Measurements from ENCODE around the gene MCRIP1. TPM values are rescaled to one million over a fixed set of nuclear protein-coding genes. Genes with fewer than 3 reads are reported as not detected.

MCRIP1 gene
- total and polyA plus RNA-seq, 2 of the 8 experiments (the other 6 are each of a cell fraction or from before 2014, with no cell fraction given) = 103 to 151 TPM

DNA sequence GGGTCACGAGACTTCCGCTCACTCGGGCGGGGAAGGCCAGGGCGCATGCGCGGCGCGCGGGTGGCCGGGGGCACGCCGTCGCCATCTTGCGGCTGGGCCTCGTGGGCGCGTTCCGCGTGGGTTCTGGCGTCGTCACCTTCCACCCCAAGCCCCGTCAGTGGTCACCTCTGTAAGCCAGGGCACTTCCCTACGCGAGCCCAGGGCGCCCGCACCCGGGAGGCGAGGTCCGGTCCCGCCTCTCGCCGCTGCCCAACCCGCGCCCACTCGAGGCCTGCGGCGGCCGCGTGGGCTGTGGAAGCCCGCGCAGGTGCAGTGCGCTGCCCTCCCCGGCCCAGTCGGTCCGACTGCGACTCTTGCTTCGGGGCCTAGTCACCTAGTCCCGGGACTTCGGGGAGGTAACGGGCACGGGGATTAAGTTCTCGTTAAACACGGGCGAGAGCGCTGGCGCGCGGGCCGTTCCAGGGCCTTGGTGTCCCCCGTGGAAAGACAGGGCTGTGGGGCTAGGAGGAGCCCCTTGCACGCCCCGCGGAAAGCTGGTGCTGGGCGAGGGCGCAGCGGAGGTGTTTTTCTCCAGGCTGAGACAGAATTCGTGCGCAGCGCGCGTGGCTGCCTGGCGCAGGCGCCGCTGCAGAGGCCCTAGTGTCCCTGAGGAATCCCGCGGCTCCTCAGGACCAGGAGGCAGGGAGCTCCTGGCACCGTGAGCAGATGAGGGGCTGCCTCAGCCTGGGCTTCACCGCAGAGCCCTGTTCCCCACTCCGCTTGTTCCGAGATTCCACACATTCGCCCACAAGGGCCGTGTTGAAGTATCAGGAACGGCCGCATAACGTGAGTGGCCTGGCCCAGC is 38.5 kb upstream of the MCRIP1 start:
- no peak overlapping the region for H2BK120ac ChIP-seq (replicated peaks; ENCODE audit: low read depth, low read length)
- CTCF ChIA-PET (ENCODE audit: partially characterized antibody) = interaction anchor here (0.8 to 2.9 kb wide), 9 partner anchors 14 to 170 kb away, joined by 3 to 24 read pairs (median 3); partner anchors contain the start of gene SIRT7
- H3K4me2 ChIP-seq (ENCODE audit: insufficient read depth in 1 of 2, low read depth in 2 of 2, low read length in 2 of 2) = peak overlapping the region; percentile 74
- peak overlapping the region; percentile 82; the same call in 1 of the 2 replicates for H3K27ac ChIP-seq (ENCODE audit: low read depth, low read length)
- WGBS, 2 experiments (ENCODE audit: extremely low coverage in 1 of 2, insufficient coverage in 1 of 2, insufficient read length in 1 of 2, insufficient replicate concordance in 2 of 2, low coverage in 1 of 2, low lambda C conversion rate in 2 of 2, missing lambda C conversion rate in 1 of 2) = 7% methylated on average over 76 of the region's 86 CpGs; no CpG with 5 or more reads in 1 of the 2 experiments
- H3K9me3 ChIP-seq (ENCODE audit: insufficient read depth in 2 of 2, low read depth in 1 of 2, low read length in 1 of 2) = no peaks in the 10 kb centered on the region
- no peak overlapping the region for H2AFZ ChIP-seq (ENCODE audit: low read length)
- H2AK5ac ChIP-seq (ENCODE audit: low read depth, low read length) = 0 out of 2 replicates have a peak overlapping the region, but pooled peaks have one; percentile 43
- peak overlapping the region; percentile 88 for H3K18ac ChIP-seq (ENCODE audit: extremely low read depth, low read length)
- H3K23ac ChIP-seq (ENCODE audit: insufficient read length) = no peak overlapping the region
- no peak overlapping the region for H2BK15ac ChIP-seq (ENCODE audit: low read length)
- 0 out of 2 replicates have a peak overlapping the region, but pooled peaks have one; percentile 31 for H2BK12ac ChIP-seq (ENCODE audit: low read depth, low read length)
- peak overlapping the region; percentile 63 to 88 (median 71) for H3K4me3 ChIP-seq (ENCODE audit: extremely low read depth in 1 of 4, insufficient read depth in 2 of 4, low read depth in 3 of 4, low read length in 4 of 4)
- peaks cover 0 to 6% (median 3%) of the 10 kb centered on the region in 4 experiments; a peak in 2 of 8 replicates for H3K36me3 ChIP-seq (ENCODE audit: control insufficient read depth in 2 of 4, insufficient read depth in 4 of 4, low read length in 3 of 4)
- peak overlapping the region; percentile 28 to 86 (median 82) for H3K9ac ChIP-seq (replicated peaks in 1 of 4; ENCODE audit: extremely low read depth in 1 of 4, low read depth in 3 of 4, low read length in 3 of 4)
- POLR2A ChIA-PET (ENCODE audit: partially characterized antibody) = interaction anchor here (0.6 to 10.5 kb wide), 16 partner anchors 8 to 154 kb away, joined by 3 to 151 read pairs (median 4); partner anchors contain the start of genes ALYREF, ANAPC11, CENPX and LRRC45
- H4K5ac ChIP-seq (ENCODE audit: insufficient read length, low read depth, low read length) = peak overlapping the region; percentile 63
- peak overlapping the region; percentile 98 for H4K91ac ChIP-seq (replicated peaks; ENCODE audit: insufficient read length, low read length)
- H3K4ac ChIP-seq (replicated peaks; ENCODE audit: insufficient read length, low read depth, low read length) = peak overlapping the region; percentile 92
- no peak overlapping the region for H2BK20ac ChIP-seq (ENCODE audit: low read length)
- H3K23me2 ChIP-seq (ENCODE audit: low read depth, low read length) = peaks cover 12% of the 10 kb centered on the region; the same call in 1 of the 2 replicates
- H3K79me2 ChIP-seq (ENCODE audit: control insufficient read depth in 1 of 2, insufficient read depth in 2 of 2, low read length in 2 of 2) = peaks cover 3 to 4% of the 10 kb centered on the region in 2 experiments; a peak in 2 of 4 replicates
- peaks cover 0 to 31% (median 21%) of the 10 kb centered on the region in 4 experiments; a peak in 6 of 7 replicates for H3K4me1 ChIP-seq (replicated peaks in 1 of 4; ENCODE audit: control insufficient read depth in 3 of 4, insufficient read depth in 4 of 4, low read length in 3 of 4)
- H3K56ac ChIP-seq (replicated peaks; ENCODE audit: insufficient read length, low read depth, low read length) = peak overlapping the region; percentile 77
- peak overlapping the region; percentile 82; the same call in 1 of the 2 replicates for H2BK5ac ChIP-seq (ENCODE audit: low read depth, low read length)
- no peaks in the 10 kb centered on the region for H3K27me3 ChIP-seq (replicated peaks in 1 of 4; ENCODE audit: control insufficient read depth in 3 of 4, extremely low read depth in 1 of 4, insufficient read depth in 3 of 4, low read length in 3 of 4)
- FAIRE-seq = no peak
- no peak overlapping the region for H3K14ac ChIP-seq (ENCODE audit: insufficient read length)
- peak in 1 of 2 experiments; percentile 93 for DNase-seq (ENCODE audit: low read depth in 1 of 2, low spot score in 2 of 2)
- H3K79me1 ChIP-seq (ENCODE audit: low read depth, low read length) = peaks cover 2% of the 10 kb centered on the region; the same call in 1 of the 2 replicates
- peak overlapping the region; percentile 96 for H4K8ac ChIP-seq (ENCODE audit: extremely low read depth, insufficient read depth, low read length)
- H4K20me1 ChIP-seq (replicated peaks in 1 of 2; ENCODE audit: control insufficient read depth in 1 of 2, insufficient read depth in 2 of 2, low read length in 2 of 2) = peaks cover 4 to 21% of the 10 kb centered on the region in 2 experiments
- TF ChIP-seq TEAD4 (IDR thresholded peaks at IDR 0.05; ENCODE audit: low read depth, low read length) (no peak), NANOG (IDR thresholded peaks at IDR 0.05; ENCODE audit: insufficient read depth, low read depth, low read length, poor library complexity, severe bottlenecking) (no peak), SRF (IDR thresholded peaks at IDR 0.05; ENCODE audit: low read depth, low read length) (no peak), JUND (IDR thresholded peaks at IDR 0.05; ENCODE audit: low read length) (no peak), CHD1 (IDR thresholded peaks at IDR 0.05; ENCODE audit: low read depth, low read length) (no peak), CBX8 (IDR thresholded peaks at IDR 0.05; ENCODE audit: borderline replicate concordance, low read depth, low read length) (no peak), RBBP5 (IDR thresholded peaks at IDR 0.05; ENCODE audit: borderline replicate concordance, low read depth, low read length) (no peak), POLR2A (IDR thresholded peaks at IDR 0.05; ENCODE audit: control extremely low read depth in 1 of 2, low read depth in 2 of 2, low read length in 2 of 2) (peak in 1 of 2 experiments; percentile 65; a peak in 2 of 3 replicates), BCL11A (IDR thresholded peaks at IDR 0.05; ENCODE audit: low read depth in 2 of 2, low read length in 2 of 2) (no peak), EP300 (IDR thresholded peaks at IDR 0.05; ENCODE audit: borderline replicate concordance in 1 of 2, low read depth in 2 of 2, low read length in 2 of 2) (no peak)

All from H1 (cell line).